Smooth muscle cell (in vitro differentiated cells): ENCODE measurements around the gene RAB11FIP4. TPM values are rescaled to one million over a fixed set of nuclear protein-coding genes. Genes with fewer than 3 reads are reported as not detected.

ENCODE experiments used
- DNase-seq: peaks from one replicate; lab custom pipeline; 2025; ENCODE audit not compliant: unreplicated experiment; lab: John Stamatoyannopoulos, UW
- H2AFZ ChIP-seq: fragments of 200-600 bp; sonication (generic); 2 replicates; pipeline ENCODE4 v1.6.0; 2016; ENCODE audit warnings: antibody characterized with exemption, low read depth, mild to moderate bottlenecking
- H3F3A ChIP-seq: fragments of 200-600 bp; sonication (generic); 2 replicates; pipeline ENCODE4 v1.6.0; 2017; ENCODE audit warnings: antibody characterized with exemption, low read depth
- H3K27ac ChIP-seq: fragments of 200-600 bp; sonication (generic); 2 replicates; pipeline ENCODE4 v1.5.1; 2016; ENCODE audit warnings: low read depth, mild to moderate bottlenecking
- H3K27me3 ChIP-seq: fragments of 200-600 bp; sonication (generic); 2 replicates; pipeline ENCODE4 v1.6.1; 2016; ENCODE audit warnings: low read depth, mild to moderate bottlenecking
- H3K36me3 ChIP-seq: fragments of 200-600 bp; sonication (generic); 2 replicates; pipeline ENCODE4 v1.5.1; 2016; ENCODE audit warnings: low read depth
- H3K4me1 ChIP-seq: fragments of 200-600 bp; sonication (generic); 2 replicates; pipeline ENCODE4 v1.5.1; 2016; ENCODE audit warnings: low read depth
- H3K4me2 ChIP-seq: fragments of 200-600 bp; sonication (generic); 2 replicates; pipeline ENCODE4 v1.6.0; 2016; ENCODE audit warnings: mild to moderate bottlenecking
- H3K4me3 ChIP-seq: fragments of 200-600 bp; sonication (generic); 2 replicates; pipeline ENCODE4 v1.5.1; 2016; ENCODE audit warnings: mild to moderate bottlenecking
- H3K79me2 ChIP-seq: fragments of 200-600 bp; sonication (generic); 2 replicates; pipeline ENCODE4 v1.6.0; 2016; ENCODE audit warnings: low read depth, mild to moderate bottlenecking
- H3K9ac ChIP-seq: fragments of 200-600 bp; sonication (generic); 2 replicates; pipeline ENCODE4 v1.6.0; 2016; ENCODE audit warnings: low read depth
- H3K9me3 ChIP-seq: fragments of 200-600 bp; sonication (generic); replicated peaks from 2 replicates; pipeline ENCODE4 v1.5.1; 2016; ENCODE audit warnings: low read depth
- H4K20me1 ChIP-seq: fragments of 200-600 bp; sonication (generic); 2 replicates; pipeline ENCODE4 v1.6.0; 2016; ENCODE audit warnings: low read depth
- CTCF ChIP-seq: fragments of 200-600 bp; sonication (generic); IDR thresholded peaks from 2 replicates; pipeline ENCODE4 v1.5.1; 2017; ENCODE audit warnings: borderline replicate concordance, mild to moderate bottlenecking, antibody characterized with exemption; ENCODE audit not compliant: insufficient read depth, poor library complexity, severe bottlenecking
- WGBS: methylation state at CpG from one replicate; pipeline ENCODE4 v1.1.7; 2016; ENCODE audit warnings: low lambda C conversion rate; 5-methylcytosine and 5-hydroxymethylcytosine counted together
- polyA plus RNA-seq: library from polyadenylated mRNA; unstranded; fragments of >200 nt; fragmentation: Nextera tagmentation; extraction: Ambion mirVana; gene quantifications from 2 replicates; pipeline ENCODE4 v1.2.1, GENCODE V29; 2016
- total RNA-seq: library from RNA; depleted of rRNA; stranded (reverse); fragments of >200 nt; gene quantifications from 2 replicates; pipeline ENCODE4 v1.2.3, GENCODE V29; 2014

Gene RAB11FIP4
- total and polyA plus RNA-seq, 2 experiments from 2014 or later: 0.42 to 2.9 TPM

GRCh38 chr17:31357091-31357490 lies 34.4 kb upstream of the RAB11FIP4 start:
- Histone ChIP-seq H3K27me3 (no peaks in the 10 kb centered on the region), H3K4me2 (no peak overlapping the region), H3K9ac (no peak overlapping the region), H2AFZ (no peak overlapping the region), H3K9me3 (no peaks in the 10 kb centered on the region), H3K36me3 (peaks cover 23% of the 10 kb centered on the region), H3K4me3 (no peak overlapping the region), H3K4me1 (no peaks in the 10 kb centered on the region), H3F3A (no peaks in the 10 kb centered on the region), H3K27ac (no peak overlapping the region), H3K79me2 (no peaks in the 10 kb centered on the region), H4K20me1 (peaks cover 4% of the 10 kb centered on the region)
- WGBS: 96% methylated on average over 2 of the region's 2 CpGs
- no peak for TF ChIP-seq CTCF
- DNase-seq: no peak

DNA sequence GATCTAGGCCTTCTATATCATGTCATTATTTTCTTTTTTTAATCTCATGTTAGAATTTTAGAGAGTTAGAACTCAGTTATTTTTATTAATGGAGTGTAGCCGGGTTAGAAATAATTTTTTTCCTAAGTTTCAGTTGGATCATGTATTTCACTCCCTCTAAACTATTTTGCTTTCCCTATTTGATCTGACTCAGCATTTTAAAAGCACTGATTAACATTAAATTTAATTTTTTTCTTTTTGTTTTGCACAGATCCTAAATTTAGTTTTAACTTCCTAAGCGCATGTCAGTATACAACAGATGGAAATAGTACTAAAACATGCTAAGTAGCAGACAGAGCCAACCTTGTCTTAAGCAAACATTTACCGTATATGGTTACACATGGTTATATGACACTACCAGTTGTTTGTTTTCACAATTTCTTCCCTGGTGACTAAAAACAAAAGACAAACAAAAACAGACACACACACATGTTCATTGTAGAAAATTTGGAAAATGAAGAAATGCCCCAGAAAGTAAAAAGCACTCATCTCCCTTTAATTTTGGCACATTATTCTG lies 33.6 kb upstream of the RAB11FIP4 start:
- no peak overlapping the region for H3K4me2 ChIP-seq
- H4K20me1 ChIP-seq: peaks cover 4% of the 10 kb centered on the region
- no peak overlapping the region for H3K4me3 ChIP-seq
- H3F3A ChIP-seq: no peaks in the 10 kb centered on the region
- no peaks in the 10 kb centered on the region for H3K9me3 ChIP-seq
- H3K27me3 ChIP-seq: no peaks in the 10 kb centered on the region
- H3K79me2 ChIP-seq: no peaks in the 10 kb centered on the region
- TF ChIP-seq CTCF: no peak
- no peak overlapping the region for H3K9ac ChIP-seq
- no peak for DNase-seq
- H2AFZ ChIP-seq: no peak overlapping the region
- no peaks in the 10 kb centered on the region for H3K4me1 ChIP-seq
- H3K27ac ChIP-seq: no peak overlapping the region
- peaks cover 24% of the 10 kb centered on the region for H3K36me3 ChIP-seq
- WGBS: 95% methylated on average over 3 of the region's 3 CpGs

- H3F3A ChIP-seq: peaks cover 5% of the 10 kb centered on the region
- no peak overlapping the region for H3K4me3 ChIP-seq
- H3K4me1 ChIP-seq: no peaks in the 10 kb centered on the region
- H3K27me3 ChIP-seq: no peaks in the 10 kb centered on the region
- H3K9ac ChIP-seq: no peak overlapping the region
- WGBS: 96% methylated on average over 6 of the region's 6 CpGs
- H3K9me3 ChIP-seq: no peaks in the 10 kb centered on the region
- TF ChIP-seq CTCF: no peak
- no peak overlapping the region for H3K27ac ChIP-seq
- no peak overlapping the region for H2AFZ ChIP-seq
- peaks cover 7% of the 10 kb centered on the region for H4K20me1 ChIP-seq
- DNase-seq: no peak
- no peak overlapping the region for H3K4me2 ChIP-seq
- no peaks in the 10 kb centered on the region for H3K79me2 ChIP-seq
- H3K36me3 ChIP-seq: peaks cover 20% of the 10 kb centered on the region
Measured at GRCh38 chr17:31364012-31364411, 27.5 kb upstream of the RAB11FIP4 start.

DNA sequence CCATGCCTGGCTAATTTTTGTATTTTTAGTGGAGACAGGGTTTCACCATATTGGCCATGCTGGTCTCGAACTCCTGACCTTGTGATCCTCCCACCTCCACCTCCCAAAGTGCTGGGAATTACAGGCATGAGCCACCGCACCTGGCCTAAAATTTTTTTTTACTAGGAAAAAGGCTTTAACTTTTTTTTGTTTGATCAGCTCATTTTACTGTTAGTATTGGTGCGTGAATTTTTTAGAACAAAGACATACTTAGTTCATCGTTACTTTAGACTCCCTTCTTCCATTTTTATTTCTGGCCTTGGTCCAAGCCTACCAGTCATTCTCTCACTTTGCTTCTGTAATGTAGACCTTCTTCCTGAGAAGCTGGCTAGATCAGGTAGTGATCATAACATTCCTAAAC lies 25.4 kb upstream of the RAB11FIP4 start:
- Histone ChIP-seq H3K27me3 (no peaks in the 10 kb centered on the region), H3K9ac (no peak overlapping the region), H4K20me1 (peaks cover 7% of the 10 kb centered on the region), H3K4me2 (no peak overlapping the region), H3K79me2 (no peaks in the 10 kb centered on the region), H2AFZ (no peak overlapping the region), H3K36me3 (peaks cover 14% of the 10 kb centered on the region), H3K27ac (no peak overlapping the region), H3K4me3 (no peak overlapping the region), H3F3A (peaks cover 8% of the 10 kb centered on the region), H3K4me1 (no peaks in the 10 kb centered on the region), H3K9me3 (no peaks in the 10 kb centered on the region)
- WGBS: 100% methylated on average over 4 of the region's 4 CpGs
- no peak for DNase-seq
- TF ChIP-seq CTCF: no peak
